Activated CD4-positive, alpha-beta T cell treated with anti-CD3 and anti-CD28 coated beads, Interleukin-2, amount 10 ng/mL, durations not matched to agents 7 days and 5 days (primary cell): ENCODE measurements around the gene RNU5B-1. TPM values are rescaled to one million over a fixed set of nuclear protein-coding genes. Genes with fewer than 3 reads are reported as not detected.
A peak's percentile ranks its signal among the peaks of the same experiment; 100 is the strongest.

Experiments
- CTCF ChIA-PET: fragments of 350-600 bp; sonication (Branson Sonifier 250); formaldehyde crosslinking; loops from one replicate; lab custom pipeline; 2021; ENCODE audit warnings: antibody characterized with exemption; lab: Charles Lee
- POLR2A ChIA-PET: fragments of 350-600 bp; sonication (Branson Sonifier 250); formaldehyde crosslinking; loops from one replicate; lab custom pipeline; 2021; ENCODE audit warnings: antibody characterized with exemption; lab: Charles Lee
- DNase-seq: peaks from one replicate; pipeline ENCODE4 v3.0.0-alpha.2; 2020
- H3K27ac Mint-ChIP-seq: one replicate; pipeline ENCODE4 v1.8.0; 2021; ENCODE audit warnings: mild to moderate bottlenecking, moderate library complexity, mixed read lengths
- H3K27me3 Mint-ChIP-seq: one replicate; pipeline ENCODE4 v1.8.0; 2021; ENCODE audit warnings: mixed read lengths
- H3K36me3 Mint-ChIP-seq: one replicate; pipeline ENCODE4 v1.8.0; 2021; ENCODE audit warnings: low read depth, mixed read lengths
- H3K4me1 Mint-ChIP-seq: one replicate; pipeline ENCODE4 v1.8.0; 2021; ENCODE audit warnings: mixed read lengths
- H3K4me3 Mint-ChIP-seq: one replicate; pipeline ENCODE4 v1.8.0; 2021; ENCODE audit warnings: mild to moderate bottlenecking, moderate library complexity, mixed read lengths
- H3K9me3 Mint-ChIP-seq: one replicate; pipeline ENCODE4 v1.8.0; 2021; ENCODE audit warnings: mixed read lengths
- total RNA-seq, 2 experiments: library from RNA; stranded (reverse); gene quantifications; one replicate each; pipeline ENCODE4 v1.2.3, GENCODE V29; 2021

The RNU5B-1 gene
- total RNA-seq, 2 experiments from 2014 or later, result 14.4 to 36.1 TPM

GRCh38 chr15:65275104-65275727 lies 29.3 kb upstream of the RNU5B-1 start:
- POLR2A ChIA-PET, result no interaction called here
- no peaks in the 10 kb centered on the region for H3K27me3 Mint-ChIP-seq
- H3K36me3 Mint-ChIP-seq, result peaks cover 7% of the 10 kb centered on the region
- peak overlapping the region; percentile 78 for H3K27ac Mint-ChIP-seq
- CTCF ChIA-PET, result interaction anchor here (0.9 to 1.6 kb wide), 3 partner anchors 10 to 29 kb away, joined by 3 to 6 read pairs (median 4); partner anchors contain the start of genes PARP16 and RNU5B-1
- DNase-seq, result no peak
- H3K4me3 Mint-ChIP-seq, result no peak overlapping the region
- H3K4me1 Mint-ChIP-seq, result peaks cover 31% of the 10 kb centered on the region
- no peaks in the 10 kb centered on the region for H3K9me3 Mint-ChIP-seq

- peaks cover 10% of the 10 kb centered on the region for H3K36me3 Mint-ChIP-seq
- no peak overlapping the region for H3K4me3 Mint-ChIP-seq
- no peaks in the 10 kb centered on the region for H3K9me3 Mint-ChIP-seq
- ChIA-PET CTCF (interaction anchor here (0.9 to 1.6 kb wide), 3 partner anchors 11 to 29 kb away, joined by 3 to 6 read pairs (median 4); partner anchors contain the start of genes PARP16 and RNU5B-1), POLR2A (no interaction called here)
- H3K27me3 Mint-ChIP-seq, result no peaks in the 10 kb centered on the region
- DNase-seq, result no peak
- H3K4me1 Mint-ChIP-seq, result peaks cover 31% of the 10 kb centered on the region
- H3K27ac Mint-ChIP-seq, result no peak overlapping the region
These were observed 28.8 kb upstream of the RNU5B-1 start for GRCh38 chr15:65275728-65276126.

GRCh38 chr15:65277015-65277414 lies 27.5 kb upstream of the RNU5B-1 start:
- Mint-ChIP-seq H3K9me3 (no peaks in the 10 kb centered on the region), H3K36me3 (peaks cover 12% of the 10 kb centered on the region), H3K4me3 (no peak overlapping the region), H3K4me1 (peaks cover 31% of the 10 kb centered on the region), H3K27me3 (no peaks in the 10 kb centered on the region), H3K27ac (no peak overlapping the region)
- CTCF ChIA-PET, result no interaction called here
- no peak for DNase-seq
- POLR2A ChIA-PET, result no interaction called here

- CTCF ChIA-PET, result interaction anchor here (0.8 to 2.5 kb wide), 4 partner anchors 13 to 70 kb away, joined by 3 to 8 read pairs (median 4); no protein-coding TSS in a partner anchor
These were observed 26.0 kb upstream of the RNU5B-1 start for GRCh38 chr15:65278480-65278879.

GRCh38 chr15:65285291-65286068 lies 19.0 kb upstream of the RNU5B-1 start:
- Mint-ChIP-seq H3K4me3 (peak overlapping the region; percentile 80), H3K27ac (peak overlapping the region; percentile 90)
- POLR2A ChIA-PET, result interaction anchor here (0.6 to 3.2 kb wide), 2 partner anchors 19 to 196 kb away, joined by 3 to 23 read pairs; partner anchors contain the start of gene RNU5B-1

More at GRCh38 chr15:65278480-65278879, 26.0 kb upstream of the RNU5B-1 start:
- no peak for DNase-seq
- Mint-ChIP-seq H3K27ac (no peak overlapping the region), H3K9me3 (no peaks in the 10 kb centered on the region), H3K4me3 (no peak overlapping the region), H3K4me1 (peaks cover 40% of the 10 kb centered on the region), H3K36me3 (peaks cover 20% of the 10 kb centered on the region), H3K27me3 (no peaks in the 10 kb centered on the region)
- POLR2A ChIA-PET, result no interaction called here

GRCh38 chr15:65286069-65286703 lies 18.3 kb upstream of the RNU5B-1 start:
- Mint-ChIP-seq H3K27me3 (no peaks in the 10 kb centered on the region), H3K4me1 (peaks cover 38% of the 10 kb centered on the region), H3K4me3 (peak overlapping the region; percentile 80), H3K36me3 (peaks cover 13% of the 10 kb centered on the region), H3K9me3 (no peaks in the 10 kb centered on the region), H3K27ac (peak overlapping the region; percentile 90)
- ChIA-PET POLR2A (interaction anchor here (0.6 to 3.2 kb wide), 5 partner anchors 10 to 195 kb away, joined by 3 to 23 read pairs (median 4); partner anchors contain the start of gene RNU5B-1), CTCF (interaction anchor here (0.6 to 3.0 kb wide), 6 partner anchors 11 to 18 kb away, joined by 3 to 17 read pairs (median 6); partner anchors contain the start of gene RNU5B-1)
- DNase-seq, result no peak

More at GRCh38 chr15:65285291-65286068, 19.0 kb upstream of the RNU5B-1 start:
- Mint-ChIP-seq H3K9me3 (no peaks in the 10 kb centered on the region), H3K36me3 (peaks cover 17% of the 10 kb centered on the region), H3K27me3 (no peaks in the 10 kb centered on the region), H3K4me1 (peaks cover 37% of the 10 kb centered on the region)
- CTCF ChIA-PET, result interaction anchor here (1.6 to 3.0 kb wide), 3 partner anchors 10 to 19 kb away, joined by 6 to 12 read pairs (median 6); partner anchors contain the start of gene RNU5B-1
- DNase-seq, result no peak

GRCh38 chr15:65286704-65287519 lies 17.6 kb upstream of the RNU5B-1 start, which contains the start of gene PARP16:
Gene PARP16, minus strand, starts transcription at chr15:65286883. Its CDS starts 457 bp downstream, at chr15:65286426.
- ChIA-PET POLR2A (interaction anchor here (0.8 to 3.2 kb wide), 4 partner anchors 10 to 18 kb away, joined by 4 to 23 read pairs (median 5); partner anchors contain the start of gene RNU5B-1), CTCF (interaction anchor here (0.6 to 3.0 kb wide), 7 partner anchors 10 to 208 kb away, joined by 3 to 17 read pairs (median 4); partner anchors contain the start of gene RNU5B-1)
- H3K36me3 Mint-ChIP-seq, result peaks cover 13% of the 10 kb centered on the region
- H3K27ac Mint-ChIP-seq, result peak within 1 kb of the TSS; percentile 90
- no peaks in the 10 kb centered on the region for H3K9me3 Mint-ChIP-seq
- H3K27me3 Mint-ChIP-seq, result no peaks in the 10 kb centered on the region
- H3K4me1 Mint-ChIP-seq, result peaks cover 39% of the 10 kb centered on the region
- DNase-seq, result peak; percentile 91
- peak within 1 kb of the TSS; percentile 80 for H3K4me3 Mint-ChIP-seq

- ChIA-PET POLR2A (interaction anchor here (1.4 to 3.2 kb wide), 2 partner anchors 13 to 17 kb away, joined by 6 to 23 read pairs; partner anchors contain the start of gene RNU5B-1), CTCF (interaction anchor here (1.0 to 3.0 kb wide), 4 partner anchors 10 to 208 kb away, joined by 3 to 17 read pairs (median 8); partner anchors contain the start of gene RNU5B-1)
- H3K4me3 Mint-ChIP-seq, result peak overlapping the region; percentile 80
- peaks cover 9% of the 10 kb centered on the region for H3K36me3 Mint-ChIP-seq
- DNase-seq, result no peak
- peaks cover 37% of the 10 kb centered on the region for H3K4me1 Mint-ChIP-seq
- H3K27ac Mint-ChIP-seq, result peak overlapping the region; percentile 90
- H3K9me3 Mint-ChIP-seq, result no peaks in the 10 kb centered on the region
- no peaks in the 10 kb centered on the region for H3K27me3 Mint-ChIP-seq
These were observed 17.0 kb upstream of the RNU5B-1 start for GRCh38 chr15:65287520-65287855.

GRCh38 chr15:65289261-65289854 lies 15.1 kb upstream of the RNU5B-1 start:
- POLR2A ChIA-PET, result no interaction called here
- H3K36me3 Mint-ChIP-seq, result no peaks in the 10 kb centered on the region
- H3K9me3 Mint-ChIP-seq, result no peaks in the 10 kb centered on the region
- no peak overlapping the region for H3K4me3 Mint-ChIP-seq
- peaks cover 35% of the 10 kb centered on the region for H3K4me1 Mint-ChIP-seq
- H3K27ac Mint-ChIP-seq, result no peak overlapping the region
- CTCF ChIA-PET, result interaction anchor here (0.7 to 1.0 kb wide), 3 partner anchors 10 to 15 kb away, joined by 3 read pairs; partner anchors contain the start of gene RNU5B-1
- no peaks in the 10 kb centered on the region for H3K27me3 Mint-ChIP-seq
- no peak for DNase-seq

GRCh38 chr15:65290228-65290627 lies 14.2 kb upstream of the RNU5B-1 start:
- no peaks in the 10 kb centered on the region for H3K36me3 Mint-ChIP-seq
- no peak overlapping the region for H3K4me3 Mint-ChIP-seq
- H3K27me3 Mint-ChIP-seq, result no peaks in the 10 kb centered on the region
- no peak overlapping the region for H3K27ac Mint-ChIP-seq
- H3K4me1 Mint-ChIP-seq, result peaks cover 41% of the 10 kb centered on the region
- DNase-seq, result no peak
- H3K9me3 Mint-ChIP-seq, result no peaks in the 10 kb centered on the region
- ChIA-PET POLR2A (no interaction called here), CTCF (interaction anchor here (0.7 to 1.0 kb wide), 3 partner anchors 10 to 15 kb away, joined by 3 read pairs; partner anchors contain the start of gene RNU5B-1)

- H3K4me3 Mint-ChIP-seq, result no peak overlapping the region
- H3K27ac Mint-ChIP-seq, result peak overlapping the region; percentile 34
- CTCF ChIA-PET, result interaction anchor here (1.1 to 1.3 kb wide), 2 partner anchors 9 to 14 kb away, joined by 3 to 4 read pairs; no protein-coding TSS in a partner anchor
- no peak for DNase-seq
- POLR2A ChIA-PET, result no interaction called here
- no peaks in the 10 kb centered on the region for H3K9me3 Mint-ChIP-seq
- H3K36me3 Mint-ChIP-seq, result no peaks in the 10 kb centered on the region
- peaks cover 41% of the 10 kb centered on the region for H3K4me1 Mint-ChIP-seq
- H3K27me3 Mint-ChIP-seq, result no peaks in the 10 kb centered on the region
These were observed 11.4 kb upstream of the RNU5B-1 start for GRCh38 chr15:65292938-65293518.
